ENCODE data around the gene ANP32B.

- TF ChIP-seq CTCF (IDR thresholded peaks at IDR 0.05) (no peak), POLR2A (IDR thresholded peaks at IDR 0.05) (no peak), POLR2AphosphoS5 (IDR thresholded peaks at IDR 0.05) (no peak)
These were observed 7.8 kb upstream of the ANP32B start for GRCh38 chr9:97975376-97975775.
